NCI-H345 treated with DMSO at 0.1 percent for 48 hours (cell line): ENCODE data around the gene POT1.
A peak's percentile ranks its signal among the peaks of the same experiment; 100 is the strongest.
"Not testable (repeated sequence)": the region's sequence is repeated elsewhere in the genome, so short reads cannot be mapped to it uniquely, and the experiment has no call there.

ENCODE experiments used
- DNase-seq: peaks from one replicate; lab custom pipeline; 2025; ENCODE audit not compliant: unreplicated experiment; lab: John Stamatoyannopoulos, UW

POT1 gene

GRCh38 chr7:124929467-124930172 lies at the start of gene POT1:
Gene POT1, minus strand, starts transcription at chr7:124929825. Its CDS starts 32,652 bp downstream, at chr7:124897173.
- peak; percentile 98 for DNase-seq

GRCh38 chr7:124975131-124975530 lies 45.5 kb upstream of the POT1 start:
- not testable (repeated sequence) for DNase-seq

DNA sequence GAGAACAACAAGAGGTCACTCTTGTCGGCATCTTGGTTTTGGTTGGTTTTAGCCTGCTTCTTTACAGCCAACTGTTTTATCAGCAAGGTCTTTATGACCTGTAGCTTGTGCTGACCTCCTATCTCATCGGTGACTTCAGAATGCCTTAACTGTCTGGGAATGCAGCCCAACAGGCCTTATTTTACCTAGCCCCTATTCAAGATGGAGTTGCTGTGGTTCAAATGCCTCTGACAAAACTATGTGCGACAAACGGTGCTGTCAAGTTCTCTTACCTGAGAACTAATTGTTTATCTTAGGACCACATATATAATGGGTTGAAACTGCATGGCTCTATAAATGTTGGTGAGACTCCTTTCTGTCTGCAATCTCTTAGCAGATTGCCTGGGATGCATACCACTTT lies 35.9 kb upstream of the POT1 start:
- no peak for DNase-seq

GRCh38 chr7:124959676-124960075 lies 30.1 kb upstream of the POT1 start:
- no peak for DNase-seq

- not testable (repeated sequence) for DNase-seq
Measured at GRCh38 chr7:124957952-124958351, 28.3 kb upstream of the POT1 start.

GRCh38 chr7:124956160-124956559 lies 26.5 kb upstream of the POT1 start:
- no peak for DNase-seq

- no peak for DNase-seq
Measured at GRCh38 chr7:124954790-124955189, 25.2 kb upstream of the POT1 start.

- DNase-seq, result no peak
Measured at GRCh38 chr7:124945680-124946079, 16.1 kb upstream of the POT1 start.

GRCh38 chr7:124943472-124943871 lies 13.8 kb upstream of the POT1 start:
- no peak for DNase-seq

GRCh38 chr7:124942399-124942798 lies 12.8 kb upstream of the POT1 start:
- DNase-seq, result no peak

DNA sequence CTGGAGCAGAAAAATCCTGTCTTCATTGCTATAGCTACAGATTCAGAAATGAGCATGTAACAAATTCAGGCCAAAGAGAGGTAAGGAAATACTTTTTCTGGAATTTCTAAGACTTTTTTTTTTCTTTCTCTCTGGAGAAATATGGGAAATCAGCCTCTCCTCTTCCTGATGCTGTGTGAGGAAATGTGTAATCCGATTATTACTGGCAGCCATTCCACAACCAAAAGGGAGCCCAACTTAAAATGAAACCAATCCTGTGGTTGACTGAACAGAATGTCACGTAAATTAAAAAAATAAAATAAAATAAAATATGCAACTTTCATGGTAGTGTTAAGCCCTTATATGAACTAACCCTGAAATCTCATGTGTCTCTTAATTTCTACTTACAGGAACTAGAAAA lies 10.7 kb upstream of the POT1 start:
- DNase-seq, result no peak

DNA sequence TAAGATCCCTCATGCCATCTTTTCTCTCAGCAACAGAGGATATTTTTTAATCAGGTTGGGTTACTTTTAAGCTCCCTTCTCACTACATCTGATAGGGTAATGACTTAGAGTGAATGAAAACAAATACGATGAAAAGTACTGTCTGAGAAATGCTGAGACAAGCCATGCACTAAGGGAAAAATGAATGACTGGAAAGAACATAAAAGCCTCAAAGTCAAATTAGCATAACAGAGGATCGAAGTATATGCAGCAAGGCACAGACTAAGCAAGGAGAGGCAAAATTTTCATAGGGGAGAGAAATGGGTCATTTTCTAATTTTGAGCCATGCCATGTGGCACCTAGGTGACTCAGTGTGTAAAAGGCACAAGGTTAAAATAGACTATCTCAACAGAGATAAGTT lies 8.5 kb upstream of the POT1 start:
- DNase-seq, result no peak

GRCh38 chr7:124937076-124937475 lies 7.5 kb upstream of the POT1 start:
- DNase-seq, result no peak

GRCh38 chr7:124934841-124935240 lies 5.2 kb upstream of the POT1 start:
- no peak for DNase-seq

GRCh38 chr7:124930655-124931597 lies 1.3 kb upstream of the POT1 start:
- no peak for DNase-seq

DNA sequence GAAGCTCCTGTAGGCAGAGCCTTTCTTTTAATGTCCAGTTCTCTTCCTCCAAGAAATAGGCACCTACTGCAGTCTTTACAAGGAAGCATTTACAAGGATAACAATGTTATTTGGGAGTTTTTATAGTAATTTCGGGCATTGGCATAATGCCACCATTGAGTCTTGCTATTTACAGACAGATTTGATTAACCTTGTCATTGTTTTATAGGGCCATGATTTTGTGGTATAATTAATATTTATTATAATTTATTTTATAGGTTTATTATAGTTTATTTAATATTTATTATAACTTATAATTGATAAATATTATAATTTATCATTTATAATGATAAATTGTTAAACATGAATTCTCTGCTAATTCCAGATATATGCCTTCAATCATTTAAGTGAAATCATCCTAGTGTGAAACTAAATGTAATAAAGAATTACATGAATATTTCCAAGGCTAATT lies 573 bp upstream of the POT1 start:
- DNase-seq, result no peak

DNA sequence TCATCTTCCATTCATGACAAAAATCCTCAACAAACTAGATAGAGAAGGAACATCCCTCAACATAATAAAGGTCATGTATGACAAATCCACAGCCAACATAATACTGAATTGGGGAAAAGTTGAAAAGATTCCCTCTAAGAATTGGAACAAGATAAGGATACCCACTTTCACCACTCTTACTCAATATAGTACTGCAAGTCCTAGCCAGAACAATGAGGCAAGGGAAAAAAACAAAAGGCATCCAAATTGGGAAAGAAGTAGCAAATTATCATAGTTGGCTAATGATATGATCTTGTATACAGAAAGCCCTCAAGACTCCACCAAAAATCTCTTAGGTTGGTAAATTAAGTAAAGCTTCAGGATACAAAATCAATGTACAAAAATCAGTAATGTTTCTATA lies 4.7 kb downstream of the POT1 start:
- DNase-seq, result no peak

GRCh38 chr7:124922200-124922599 lies 7.4 kb downstream of the POT1 start:
- DNase-seq, result no peak

- DNase-seq, result no peak
Measured at GRCh38 chr7:124919841-124920240, 9.8 kb downstream of the POT1 start.

- no peak for DNase-seq
Measured at GRCh38 chr7:124918662-124919061, 11.0 kb downstream of the POT1 start.

- DNase-seq, result no peak
Measured at GRCh38 chr7:124915242-124915641, 14.4 kb downstream of the POT1 start.

DNA sequence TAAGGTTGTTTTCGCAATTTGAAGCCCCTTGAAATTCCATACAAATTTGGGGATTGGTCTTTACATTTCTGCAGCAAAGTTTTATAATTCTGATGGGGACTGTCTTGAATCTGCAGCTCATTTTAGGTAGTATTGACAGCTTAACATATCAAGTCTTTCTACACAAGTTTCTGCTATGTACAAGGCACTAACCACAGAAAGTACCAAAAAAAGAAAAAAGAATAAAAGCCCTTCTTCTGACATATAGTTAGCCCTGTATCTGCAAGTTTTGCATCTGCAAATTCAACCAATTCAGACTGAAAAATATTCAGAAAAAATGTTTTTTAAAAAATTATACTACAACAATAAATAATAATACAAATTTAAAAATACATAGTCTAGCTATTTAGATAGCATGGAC lies 15.3 kb downstream of the POT1 start:
- DNase-seq, result no peak
